HG02840 (cell line): ENCODE results near the gene ERVK3-1.
A peak's percentile ranks its signal among the peaks of the same experiment; 100 is the strongest.
"Not testable (repeated sequence)": the region's sequence is repeated elsewhere in the genome, so short reads cannot be mapped to it uniquely, and the experiment has no call there.

ENCODE experiments used
- ATAC-seq: cut with Tn5 transposase; IDR thresholded peaks from one replicate; pipeline ENCODE4 v1.9.1; 2021; ENCODE audit warnings: mild to moderate bottlenecking, moderate library complexity, moderate number of reproducible peaks; ENCODE audit not compliant: unreplicated experiment, low FRiP score

Gene ERVK3-1

GRCh38 chr19:58304255-58304654 lies 922 bp upstream of the ERVK3-1 start:
- ATAC-seq: no peak

- ATAC-seq: no peak
These were observed 471 bp upstream of the ERVK3-1 start for GRCh38 chr19:58304748-58305064.

GRCh38 chr19:58305932-58306323 lies 751 bp downstream of the ERVK3-1 start:
- no peak for ATAC-seq

- no peak for ATAC-seq
These were observed 2.6 kb downstream of the ERVK3-1 start for GRCh38 chr19:58307736-58308135.

- ATAC-seq: not testable (repeated sequence)
These were observed 5.5 kb downstream of the ERVK3-1 start for GRCh38 chr19:58310685-58311084.

- no peak for ATAC-seq
These were observed 6.2 kb downstream of the ERVK3-1 start for GRCh38 chr19:58311345-58311865.

GRCh38 chr19:58315580-58315979 lies 10.4 kb downstream of the ERVK3-1 start:
- no peak for ATAC-seq

GRCh38 chr19:58317476-58318072 lies 12.4 kb downstream of the ERVK3-1 start:
- no peak for ATAC-seq

GRCh38 chr19:58318297-58318696 lies 13.1 kb downstream of the ERVK3-1 start:
- ATAC-seq: no peak

- ATAC-seq: no peak
These were observed 14.1 kb downstream of the ERVK3-1 start for GRCh38 chr19:58319241-58319640.

GRCh38 chr19:58325311-58326022 lies 20.3 kb downstream of the ERVK3-1 start:
- ATAC-seq: no peak

- no peak for ATAC-seq
These were observed 21.3 kb downstream of the ERVK3-1 start for GRCh38 chr19:58326501-58326913.

- ATAC-seq: peak; percentile 86
These were observed 21.9 kb downstream of the ERVK3-1 start, which contains the start of gene ZSCAN22 for GRCh38 chr19:58326914-58327726. Gene ZSCAN22, plus strand, starts transcription at chr19:58326994. Its CDS starts 7,809 bp downstream, at chr19:58334803.

- ATAC-seq: no peak
These were observed 23.8 kb downstream of the ERVK3-1 start for GRCh38 chr19:58328999-58329398.

GRCh38 chr19:58330458-58330857 lies 25.3 kb downstream of the ERVK3-1 start:
- ATAC-seq: no peak

GRCh38 chr19:58332697-58333096 lies 27.5 kb downstream of the ERVK3-1 start:
- no peak for ATAC-seq

- ATAC-seq: no peak
These were observed 29.6 kb downstream of the ERVK3-1 start for GRCh38 chr19:58334691-58335249.

GRCh38 chr19:58335630-58336029 lies 30.5 kb downstream of the ERVK3-1 start:
- ATAC-seq: no peak

- no peak for ATAC-seq
These were observed 31.0 kb downstream of the ERVK3-1 start for GRCh38 chr19:58336216-58336615.

- ATAC-seq: no peak
These were observed 31.6 kb downstream of the ERVK3-1 start for GRCh38 chr19:58336820-58337219.

GRCh38 chr19:58338336-58338735 lies 33.2 kb downstream of the ERVK3-1 start:
- no peak for ATAC-seq
